ENCODE results near the gene ABCD1.

Gene ABCD1

GRCh38 chrX:153791104-153791852 lies 66.6 kb downstream of the ABCD1 start:
- no peak for DNase-seq (ENCODE audit: low read depth in 3 of 3)

GRCh38 chrX:153792368-153792767 lies 67.7 kb downstream of the ABCD1 start:
- DNase-seq (ENCODE audit: low read depth in 3 of 3), result no peak

- DNase-seq (ENCODE audit: low read depth in 3 of 3), result no peak
Measured at GRCh38 chrX:153793291-153793690, 68.6 kb downstream of the ABCD1 start.
